Breast epithelium (tissue), 3 donors: ENCODE measurements around the gene CCL17.
A peak's percentile ranks its signal among the peaks of the same experiment; 100 is the strongest.

ENCODE experiments used
- POLR2A ChIP-seq: fragments of 450-650 bp; IDR thresholded peaks from one replicate; pipeline ENCODE4 v1.6.1; 2016; ENCODE audit warnings: antibody characterized with exemption, mild to moderate bottlenecking, moderate library complexity
- POLR2AphosphoS5 ChIP-seq, 3 donors: sonication (generic); formaldehyde crosslinking; IDR thresholded peaks; one replicate each; pipeline ENCODE4 v1.6.1; 2017; ENCODE audit warnings: antibody characterized with exemption in 3 of 3
- TF ChIP-seq, protein P1 (sequence below), 3 donors: fragments of 450-650 bp; IDR thresholded peaks; one replicate each; pipeline ENCODE4 v1.5.1; 2016 to 2017; ENCODE audit warnings: antibody characterized with exemption in 3 of 3, mild to moderate bottlenecking in 3 of 3, moderate library complexity in 3 of 3

DNA sequence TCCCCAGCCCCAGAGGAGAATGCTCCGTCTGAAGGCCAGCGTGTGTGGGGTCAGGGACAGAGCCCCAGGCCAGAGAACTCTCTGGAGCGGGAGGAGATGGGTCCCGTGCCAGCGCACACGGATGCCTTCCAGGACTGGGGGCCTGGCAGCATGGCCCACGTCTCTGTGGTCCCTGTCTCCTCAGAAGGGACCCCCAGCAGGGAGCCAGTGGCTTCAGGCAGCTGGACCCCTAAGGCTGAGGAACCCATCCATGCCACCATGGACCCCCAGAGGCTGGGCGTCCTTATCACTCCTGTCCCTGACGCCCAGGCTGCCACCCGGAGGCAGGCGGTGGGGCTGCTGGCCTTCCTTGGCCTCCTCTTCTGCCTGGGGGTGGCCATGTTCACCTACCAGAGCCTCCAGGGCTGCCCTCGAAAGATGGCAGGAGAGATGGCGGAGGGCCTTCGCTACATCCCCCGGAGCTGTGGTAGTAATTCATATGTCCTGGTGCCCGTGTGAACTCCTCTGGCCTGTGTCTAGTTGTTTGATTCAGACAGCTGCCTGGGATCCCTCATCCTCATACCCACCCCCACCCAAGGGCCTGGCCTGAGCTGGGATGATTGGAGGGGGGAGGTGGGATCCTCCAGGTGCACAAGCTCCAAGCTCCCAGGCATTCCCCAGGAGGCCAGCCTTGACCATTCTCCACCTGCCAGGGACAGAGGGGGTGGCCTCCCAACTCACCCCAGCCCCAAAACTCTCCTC, 21.9 kb upstream of the CCL17 start:
- no peak for TF ChIP-seq POLR2A
- TF ChIP-seq, protein P1, sequence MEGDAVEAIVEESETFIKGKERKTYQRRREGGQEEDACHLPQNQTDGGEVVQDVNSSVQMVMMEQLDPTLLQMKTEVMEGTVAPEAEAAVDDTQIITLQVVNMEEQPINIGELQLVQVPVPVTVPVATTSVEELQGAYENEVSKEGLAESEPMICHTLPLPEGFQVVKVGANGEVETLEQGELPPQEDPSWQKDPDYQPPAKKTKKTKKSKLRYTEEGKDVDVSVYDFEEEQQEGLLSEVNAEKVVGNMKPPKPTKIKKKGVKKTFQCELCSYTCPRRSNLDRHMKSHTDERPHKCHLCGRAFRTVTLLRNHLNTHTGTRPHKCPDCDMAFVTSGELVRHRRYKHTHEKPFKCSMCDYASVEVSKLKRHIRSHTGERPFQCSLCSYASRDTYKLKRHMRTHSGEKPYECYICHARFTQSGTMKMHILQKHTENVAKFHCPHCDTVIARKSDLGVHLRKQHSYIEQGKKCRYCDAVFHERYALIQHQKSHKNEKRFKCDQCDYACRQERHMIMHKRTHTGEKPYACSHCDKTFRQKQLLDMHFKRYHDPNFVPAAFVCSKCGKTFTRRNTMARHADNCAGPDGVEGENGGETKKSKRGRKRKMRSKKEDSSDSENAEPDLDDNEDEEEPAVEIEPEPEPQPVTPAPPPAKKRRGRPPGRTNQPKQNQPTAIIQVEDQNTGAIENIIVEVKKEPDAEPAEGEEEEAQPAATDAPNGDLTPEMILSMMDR (IDR thresholded peaks at IDR 0.05), result no peak
- TF ChIP-seq POLR2AphosphoS5 (IDR thresholded peaks at IDR 0.05), result peak in 2 of 3 donors; percentile 29 to 55
